MCF 10A (cell line): ENCODE results near the gene PLAGL1. TPM values are rescaled to one million over a fixed set of nuclear protein-coding genes. Genes with fewer than 3 reads are reported as not detected.

ENCODE experiments used
- BruUV-seq: library from RNA; stranded (reverse); fragments of 400-500 nt; replicated peaks from 2 replicates; lab custom pipeline; 2021; lab: Mats Ljungman, UMichigan
- CTCF ChIA-PET: fragments of 300-600 bp; sonication (Branson Sonifier 250); formaldehyde crosslinking; extraction: SDS; loops from one replicate; lab custom pipeline; 2021; ENCODE audit warnings: antibody characterized with exemption, inconsistent platforms; lab: Yijun Ruan, JAX
- POLR2A ChIA-PET: fragments of 300-600, 350-650 bp; sonication (Branson Sonifier 250); formaldehyde crosslinking; extraction: SDS; loops from one replicate; lab custom pipeline; 2020; ENCODE audit warnings: antibody characterized with exemption, inconsistent platforms; lab: Yijun Ruan, JAX
- DNase-seq: peaks from one replicate; pipeline ENCODE4 v3.0.0-alpha.2; 2018; ENCODE audit not compliant: unreplicated experiment
- H3K27ac Mint-ChIP-seq: one replicate; pipeline ENCODE4 v1.8.0; 2022; ENCODE audit warnings: mild to moderate bottlenecking, low read depth, mixed read lengths; ENCODE audit not compliant: unreplicated experiment
- H3K27me3 Mint-ChIP-seq: one replicate; pipeline ENCODE4 v1.8.0; 2022; ENCODE audit warnings: mixed read lengths; ENCODE audit not compliant: insufficient read depth, unreplicated experiment
- H3K36me3 Mint-ChIP-seq: one replicate; pipeline ENCODE4 v1.8.0; 2022; ENCODE audit warnings: mild to moderate bottlenecking, moderate library complexity, mixed read lengths; ENCODE audit not compliant: insufficient read depth, unreplicated experiment
- H3K4me1 Mint-ChIP-seq: one replicate; pipeline ENCODE4 v1.8.0; 2022; ENCODE audit warnings: mixed read lengths; ENCODE audit not compliant: insufficient read depth, unreplicated experiment
- H3K4me3 Mint-ChIP-seq: one replicate; pipeline ENCODE4 v1.8.0; 2022; ENCODE audit warnings: mild to moderate bottlenecking, moderate library complexity, mixed read lengths; ENCODE audit not compliant: unreplicated experiment
- H3K9me3 Mint-ChIP-seq: one replicate; pipeline ENCODE4 v1.8.0; 2022; ENCODE audit warnings: mixed read lengths; ENCODE audit not compliant: unreplicated experiment
- intact Hi-C: fragments of 100-400 bp; cut with micrococcal nuclease; formaldehyde crosslinking; loops from 2 replicates; pipeline ENCODE4 v1.14.1; 2022
- total RNA-seq: library from RNA; stranded (reverse); gene quantifications from 2 replicates; pipeline ENCODE4 v1.2.3, GENCODE V29; 2022
- TF ChIP-seq, protein P1 (sequence below): fragments of 200-600 bp; IDR thresholded peaks from one replicate; pipeline ENCODE4 v1.8.0; 2022; ENCODE audit warnings: antibody characterized with exemption, mild to moderate bottlenecking; ENCODE audit not compliant: unreplicated experiment

Gene PLAGL1
- total RNA-seq, 1 experiment from 2014 or later = 52.1 TPM

DNA sequence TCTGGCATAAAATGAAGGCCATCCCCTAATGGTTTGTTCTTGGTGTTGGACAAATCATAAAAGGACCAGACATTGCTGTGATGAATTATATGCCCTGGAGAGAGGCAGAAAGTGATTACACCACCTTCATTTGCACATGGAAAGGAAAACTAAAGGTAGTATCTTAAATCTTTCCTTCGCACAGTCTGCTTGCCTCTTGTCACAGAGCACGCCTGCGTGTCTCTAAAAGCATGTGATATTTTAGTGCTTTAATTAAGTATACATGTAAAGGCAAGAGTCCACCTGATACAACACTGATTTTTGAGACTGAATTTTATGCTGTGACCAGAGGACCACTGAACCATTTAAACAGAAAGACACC, 28.8 kb upstream of the PLAGL1 start:
- H3K36me3 Mint-ChIP-seq = no peaks in the 10 kb centered on the region
- no peak overlapping the region for H3K27ac Mint-ChIP-seq
- TF ChIP-seq, protein P1, sequence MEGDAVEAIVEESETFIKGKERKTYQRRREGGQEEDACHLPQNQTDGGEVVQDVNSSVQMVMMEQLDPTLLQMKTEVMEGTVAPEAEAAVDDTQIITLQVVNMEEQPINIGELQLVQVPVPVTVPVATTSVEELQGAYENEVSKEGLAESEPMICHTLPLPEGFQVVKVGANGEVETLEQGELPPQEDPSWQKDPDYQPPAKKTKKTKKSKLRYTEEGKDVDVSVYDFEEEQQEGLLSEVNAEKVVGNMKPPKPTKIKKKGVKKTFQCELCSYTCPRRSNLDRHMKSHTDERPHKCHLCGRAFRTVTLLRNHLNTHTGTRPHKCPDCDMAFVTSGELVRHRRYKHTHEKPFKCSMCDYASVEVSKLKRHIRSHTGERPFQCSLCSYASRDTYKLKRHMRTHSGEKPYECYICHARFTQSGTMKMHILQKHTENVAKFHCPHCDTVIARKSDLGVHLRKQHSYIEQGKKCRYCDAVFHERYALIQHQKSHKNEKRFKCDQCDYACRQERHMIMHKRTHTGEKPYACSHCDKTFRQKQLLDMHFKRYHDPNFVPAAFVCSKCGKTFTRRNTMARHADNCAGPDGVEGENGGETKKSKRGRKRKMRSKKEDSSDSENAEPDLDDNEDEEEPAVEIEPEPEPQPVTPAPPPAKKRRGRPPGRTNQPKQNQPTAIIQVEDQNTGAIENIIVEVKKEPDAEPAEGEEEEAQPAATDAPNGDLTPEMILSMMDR = no peak
- intact Hi-C loops = no loop called here
- peak overlapping the region; percentile 58 for H3K4me3 Mint-ChIP-seq
- peaks cover 4% of the 10 kb centered on the region for H3K4me1 Mint-ChIP-seq
- BruUV-seq = no TSS peak
- ChIA-PET CTCF (interaction anchor here (0.7 to 1.2 kb wide), 3 partner anchors 11 to 245 kb away, joined by 3 to 6 read pairs (median 3); no protein-coding TSS in a partner anchor), POLR2A (interaction anchor here (0.7 kb wide), 1 partner anchor 28 kb away, joined by 3 read pairs; no protein-coding TSS in a partner anchor)
- H3K9me3 Mint-ChIP-seq = peaks cover 10% of the 10 kb centered on the region
- no peaks in the 10 kb centered on the region for H3K27me3 Mint-ChIP-seq
- DNase-seq = no peak

DNA sequence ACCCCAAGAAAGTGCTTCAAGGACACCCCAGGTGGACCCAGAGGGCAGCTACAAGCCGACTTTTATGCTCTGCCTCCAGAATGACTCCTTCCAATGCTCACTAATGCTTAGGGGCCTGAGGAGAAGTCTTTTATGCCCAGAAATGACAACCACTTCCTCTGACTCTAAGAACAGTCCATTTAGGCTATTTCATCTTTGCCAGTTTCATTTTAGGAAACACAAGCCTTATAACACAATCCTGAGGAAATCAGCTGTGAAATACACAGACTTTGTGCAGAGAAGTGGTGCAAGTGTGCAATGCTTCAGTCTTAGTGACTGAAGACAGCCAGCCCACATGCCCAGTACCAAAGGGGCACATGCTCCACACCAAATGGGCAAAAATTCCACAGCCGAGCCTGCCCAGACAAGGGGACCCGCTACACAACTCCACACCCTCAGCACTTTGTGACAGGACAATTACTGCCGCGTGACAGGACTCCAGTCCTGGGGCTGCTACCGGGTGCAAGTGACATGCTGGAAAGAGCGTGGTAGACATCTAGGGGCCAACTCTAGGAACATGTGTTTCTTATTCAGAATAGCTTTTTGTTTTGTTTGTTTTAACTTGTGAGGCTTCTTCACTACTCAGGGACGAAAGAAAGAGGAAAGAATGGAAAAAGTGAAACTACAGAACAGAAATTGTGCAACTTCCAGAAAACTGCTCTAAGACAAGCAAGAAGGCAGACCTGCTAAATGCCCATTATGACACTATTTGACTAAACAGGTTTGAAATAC, 28.2 kb upstream of the PLAGL1 start:
- Mint-ChIP-seq H3K4me3 (peak overlapping the region; percentile 58), H3K9me3 (peaks cover 10% of the 10 kb centered on the region), H3K4me1 (peaks cover 4% of the 10 kb centered on the region), H3K27me3 (no peaks in the 10 kb centered on the region), H3K36me3 (no peaks in the 10 kb centered on the region), H3K27ac (no peak overlapping the region)
- peak; percentile 12 for DNase-seq
- TF ChIP-seq, protein P1 = no peak
- ChIA-PET CTCF (interaction anchor here (0.6 to 1.3 kb wide), 3 partner anchors 12 to 245 kb away, joined by 3 to 5 read pairs (median 4); no protein-coding TSS in a partner anchor), POLR2A (no interaction called here)
- intact Hi-C loops = no loop called here
- no TSS peak for BruUV-seq

GRCh38 chr6:144035416-144035815, 27.4 kb upstream of the PLAGL1 start:
- intact Hi-C loops = no loop called here
- BruUV-seq = no TSS peak

More at GRCh38 chr6:144035416-144035815, 27.4 kb upstream of the PLAGL1 start:
- H3K27ac Mint-ChIP-seq = no peak overlapping the region
- H3K27me3 Mint-ChIP-seq = no peaks in the 10 kb centered on the region
- H3K4me1 Mint-ChIP-seq = peaks cover 4% of the 10 kb centered on the region
- H3K4me3 Mint-ChIP-seq = no peak overlapping the region
- no peaks in the 10 kb centered on the region for H3K36me3 Mint-ChIP-seq
- POLR2A ChIA-PET = no interaction called here
- CTCF ChIA-PET = interaction anchor here (0.5 to 1.3 kb wide), 4 partner anchors 11 to 734 kb away, joined by 3 to 5 read pairs (median 4); no protein-coding TSS in a partner anchor
- H3K9me3 Mint-ChIP-seq = peaks cover 10% of the 10 kb centered on the region
- TF ChIP-seq, protein P1 = no peak
- no peak for DNase-seq
